Endothelial cell of umbilical vein (primary cell): ENCODE measurements around the gene GBF1. TPM values are rescaled to one million over a fixed set of nuclear protein-coding genes. Genes with fewer than 3 reads are reported as not detected.

Source experiments
- BruUV-seq: library from RNA; stranded (reverse); fragments of 400-500 nt; replicated peaks from 2 replicates; lab custom pipeline; 2021; lab: Mats Ljungman, UMichigan
- CTCF ChIA-PET: fragments of 300-600, 350-600 bp; sonication (Branson Sonifier 250); formaldehyde crosslinking; loops from one replicate; lab custom pipeline; 2021; ENCODE audit warnings: antibody characterized with exemption, inconsistent platforms; lab: Charles Lee
- POLR2A ChIA-PET: fragments of 300-600, 350-600 bp; sonication (Branson Sonifier 250); formaldehyde crosslinking; loops from one replicate; lab custom pipeline; 2021; ENCODE audit warnings: antibody characterized with exemption, inconsistent platforms; lab: Charles Lee
- DNase-seq: peaks from one replicate; pipeline ENCODE4 v3.0.0-alpha.2; 2011; ENCODE audit warnings: low read depth, low spot score
- FAIRE-seq: peaks from 2 replicates; lab custom pipeline; 2011; peaks lifted over from hg19 to GRCh38; lab: Jason Lieb, UNC
- H2AFZ ChIP-seq: 2 replicates; pipeline ENCODE4 v1.6.0; 2012; ENCODE audit warnings: low read depth, low read length, control low read depth, inconsistent platforms
- H3K27ac ChIP-seq: 2 replicates; pipeline ENCODE4 v1.5.1; 2011; ENCODE audit warnings: low read depth, mild to moderate bottlenecking, control low read depth, low read length, moderate library complexity; ENCODE audit not compliant: insufficient read depth
- H3K27me3 ChIP-seq, 2 experiments: 2 replicates each; pipeline versions ENCODE4 v1.6.0 to v1.6.1; 2011; ENCODE audit warnings: low read length in 2 of 2, mixed read lengths in 1 of 2; ENCODE audit not compliant: control insufficient read depth in 2 of 2, insufficient read depth in 2 of 2
- H3K36me3 ChIP-seq, 2 experiments: 2 replicates in 1 of 2; 3 replicates in 1 of 2; pipeline ENCODE4 v1.5.1; 2011; ENCODE audit warnings: low read length in 2 of 2, mild to moderate bottlenecking in 1 of 2, moderate library complexity in 1 of 2; ENCODE audit not compliant: control insufficient read depth in 2 of 2, insufficient read depth in 2 of 2; ENCODE audit errors: extremely low read depth in 1 of 2
- H3K4me1 ChIP-seq: 3 replicates; pipeline ENCODE4 v1.5.1; 2011; ENCODE audit warnings: mild to moderate bottlenecking, low read length; ENCODE audit not compliant: control insufficient read depth, insufficient read depth; ENCODE audit errors: extremely low read depth
- H3K4me2 ChIP-seq: 2 replicates; pipeline ENCODE4 v1.6.1; 2011; ENCODE audit warnings: low read length, control low read depth, mixed read lengths; ENCODE audit not compliant: insufficient read depth
- H3K4me3 ChIP-seq, 3 experiments: fragments of 200-600 bp in 1 of 3; sonication (generic), shearing (Covaris generic) in 1 of 3; replicated peaks in 1 of 3; 2 replicates each; pipeline ENCODE4 v1.5.1; 2011 to 2016; ENCODE audit warnings: control low read depth in 3 of 3, low read length in 3 of 3, mild to moderate bottlenecking in 2 of 3, inconsistent platforms in 1 of 3, low read depth in 1 of 3, moderate library complexity in 1 of 3; ENCODE audit not compliant: insufficient read depth in 1 of 3
- H3K79me2 ChIP-seq: 2 replicates; pipeline ENCODE4 v1.6.0; 2012; ENCODE audit warnings: low read length, inconsistent platforms; ENCODE audit not compliant: control insufficient read depth, insufficient read depth
- H3K9ac ChIP-seq: replicated peaks from 2 replicates; pipeline ENCODE3; 2011; ENCODE audit warnings: low read length, control low read depth; ENCODE audit not compliant: insufficient read depth; ENCODE audit errors: extremely low read depth
- H3K9me1 ChIP-seq: replicated peaks from 3 replicates; pipeline ENCODE4 v1.6.0; 2011; ENCODE audit warnings: mild to moderate bottlenecking, low read length; ENCODE audit not compliant: control insufficient read depth, insufficient read depth; ENCODE audit errors: extremely low read depth
- H3K9me3 ChIP-seq: replicated peaks from 2 replicates; pipeline ENCODE4 v1.5.1; 2012; ENCODE audit warnings: low read length, inconsistent platforms; ENCODE audit not compliant: control insufficient read depth, insufficient read depth
- H4K20me1 ChIP-seq: replicated peaks from 2 replicates; pipeline ENCODE3; 2011; ENCODE audit warnings: mild to moderate bottlenecking, low read length; ENCODE audit not compliant: control insufficient read depth, insufficient read depth; ENCODE audit errors: extremely low read depth
- CTCF ChIP-seq, 2 donors: IDR thresholded peaks; 1 replicate in 1 of 2; 2 replicates in 1 of 2; pipeline ENCODE4 v1.5.1; 2011; ENCODE audit warnings: low read length in 2 of 2, mild to moderate bottlenecking in 2 of 2, moderate library complexity in 2 of 2, control low read depth in 1 of 2, inconsistent platforms in 1 of 2, low read depth in 1 of 2; ENCODE audit not compliant: insufficient read depth in 1 of 2; ENCODE audit errors: extremely low read depth in 1 of 2
- EZH2 ChIP-seq: IDR thresholded peaks from 2 replicates; pipeline ENCODE4 v1.6.1; 2012; ENCODE audit warnings: borderline replicate concordance, low read depth, mild to moderate bottlenecking, moderate library complexity, low read length, inconsistent platforms; ENCODE audit not compliant: severe bottlenecking
- FOS ChIP-seq: IDR thresholded peaks from 2 replicates; pipeline ENCODE4 v1.6.1; 2011; ENCODE audit warnings: mild to moderate bottlenecking, low read length, moderate library complexity, borderline replicate concordance; ENCODE audit not compliant: insufficient read depth
- GATA2 ChIP-seq: IDR thresholded peaks from 2 replicates; pipeline ENCODE4 v1.7.0; 2011; ENCODE audit warnings: low read depth, mild to moderate bottlenecking, moderate library complexity, mixed read lengths, low read length; ENCODE audit not compliant: insufficient read length, insufficient read depth
- JUN ChIP-seq: IDR thresholded peaks from 2 replicates; pipeline ENCODE4 v1.6.1; 2011; ENCODE audit warnings: borderline replicate concordance, low read depth; ENCODE audit not compliant: insufficient read length, insufficient read depth
- MAX ChIP-seq: IDR thresholded peaks from 2 replicates; pipeline ENCODE4 v1.6.1; 2011; ENCODE audit not compliant: insufficient read depth, insufficient read length
- MYC ChIP-seq: IDR thresholded peaks from one replicate; pipeline ENCODE4 v1.6.1; 2011; ENCODE audit warnings: mild to moderate bottlenecking, low read depth, low read length
- POLR2A ChIP-seq: IDR thresholded peaks from 2 replicates; pipeline ENCODE4 v1.6.1; 2012; ENCODE audit warnings: low read depth, mild to moderate bottlenecking, control low read depth, low read length
- POLR2AphosphoS5 ChIP-seq: IDR thresholded peaks from 2 replicates; pipeline ENCODE4 v1.6.1; 2012; ENCODE audit warnings: low read depth, mild to moderate bottlenecking, control low read depth, low read length, moderate library complexity; ENCODE audit not compliant: insufficient read depth
- dilution Hi-C: fragments of 300-500 bp; cut with MboI; formaldehyde crosslinking; loops from one replicate; pipeline ENCODE4 v1.15.0; 2019; ENCODE audit warnings: low sequenced_read_pairs; ENCODE audit not compliant: extremely low pct_ligation_motif_present
- intact Hi-C: fragments of 100-400 bp; cut with micrococcal nuclease; formaldehyde crosslinking; loops from one replicate; pipeline ENCODE4 v1.10.0; 2022
- polyA plus RNA-seq, 4 experiments: library from polyadenylated mRNA; depleted of rRNA in 3 of 4; stranded (reverse) in 3 of 4; unstranded in 1 of 4; fragments of >200 nt; gene quantifications; 2 replicates each; pipeline versions ENCODE4 v1.2.1 to v1.2.3, GENCODE V29; 2011 to 2012; ENCODE audit warnings: missing spikeins in 1 of 4
- total RNA-seq: library from RNA; stranded (reverse); gene quantifications from 2 replicates; pipeline ENCODE4 v1.2.3, GENCODE V29; 2021

GBF1 gene
- total and polyA plus RNA-seq, 2 donors (not counting 3 experiments of a cell fraction or from before 2014, with no cell fraction given): 26.0 to 49.7 TPM

- no peaks in the 10 kb centered on the region for H4K20me1 ChIP-seq
- peaks cover 0 to 3% of the 10 kb centered on the region in 2 experiments for H3K27me3 ChIP-seq
- no peaks in the 10 kb centered on the region for H3K79me2 ChIP-seq
- H3K9ac ChIP-seq: no peak overlapping the region
- TF ChIP-seq CTCF (IDR thresholded peaks at IDR 0.05; ENCODE audit: extremely low read depth in 1 of 2, insufficient read depth in 1 of 2, low read depth in 1 of 2, low read length in 2 of 2): no peak
- no peak for TF ChIP-seq MAX
- TF ChIP-seq FOS: no peak
- no peak for TF ChIP-seq GATA2
- TF ChIP-seq POLR2A: no peak
- no peak for TF ChIP-seq JUN
- no peak for TF ChIP-seq EZH2
- TF ChIP-seq MYC: no peak
- no peak for TF ChIP-seq POLR2AphosphoS5
- no peaks in the 10 kb centered on the region for H3K9me3 ChIP-seq
- H3K36me3 ChIP-seq: peaks cover 0 to 27% of the 10 kb centered on the region in 2 experiments
- CTCF ChIA-PET: interaction anchor here (0.9 to 5.8 kb wide), 11 partner anchors 10 to 234 kb away, joined by 3 to 54 read pairs (median 7); partner anchors contain the start of genes ACTR1A and FBXL15
- no peak overlapping the region for H2AFZ ChIP-seq
- no peak for FAIRE-seq
- dilution Hi-C loops (no loop called here), intact Hi-C loops (no loop called here)
- POLR2A ChIA-PET: no interaction called here
- peaks cover 3% of the 10 kb centered on the region for H3K4me1 ChIP-seq
- BruUV-seq: no TSS peak
- H3K9me1 ChIP-seq: no peaks in the 10 kb centered on the region
- no peak for DNase-seq
- no peak overlapping the region for H3K4me2 ChIP-seq
- no peak overlapping the region for H3K27ac ChIP-seq
- no peak overlapping the region for H3K4me3 ChIP-seq
These were observed 157.2 kb downstream of the GBF1 start for GRCh38 chr10:102402512-102402896.
